ENCODE measurements around the gene FAR1.

GRCh38 chr11:13668102-13668956 is at the start of gene FAR1:
- no peak for TF ChIP-seq POLR2A (IDR thresholded peaks at IDR 0.05)
- TF ChIP-seq CTCF (IDR thresholded peaks at IDR 0.05), result no peak
